HG03025 (cell line): ENCODE measurements around the gene PRKG2.
"Not testable (repeated sequence)": the region's sequence is repeated elsewhere in the genome, so short reads cannot be mapped to it uniquely, and the experiment has no call there.

Experiments
- ATAC-seq: cut with Tn5 transposase; IDR thresholded peaks from one replicate; pipeline ENCODE4 v1.9.1; 2021; ENCODE audit warnings: mild to moderate bottlenecking, moderate library complexity; ENCODE audit not compliant: unreplicated experiment, low FRiP score

PRKG2 gene

DNA sequence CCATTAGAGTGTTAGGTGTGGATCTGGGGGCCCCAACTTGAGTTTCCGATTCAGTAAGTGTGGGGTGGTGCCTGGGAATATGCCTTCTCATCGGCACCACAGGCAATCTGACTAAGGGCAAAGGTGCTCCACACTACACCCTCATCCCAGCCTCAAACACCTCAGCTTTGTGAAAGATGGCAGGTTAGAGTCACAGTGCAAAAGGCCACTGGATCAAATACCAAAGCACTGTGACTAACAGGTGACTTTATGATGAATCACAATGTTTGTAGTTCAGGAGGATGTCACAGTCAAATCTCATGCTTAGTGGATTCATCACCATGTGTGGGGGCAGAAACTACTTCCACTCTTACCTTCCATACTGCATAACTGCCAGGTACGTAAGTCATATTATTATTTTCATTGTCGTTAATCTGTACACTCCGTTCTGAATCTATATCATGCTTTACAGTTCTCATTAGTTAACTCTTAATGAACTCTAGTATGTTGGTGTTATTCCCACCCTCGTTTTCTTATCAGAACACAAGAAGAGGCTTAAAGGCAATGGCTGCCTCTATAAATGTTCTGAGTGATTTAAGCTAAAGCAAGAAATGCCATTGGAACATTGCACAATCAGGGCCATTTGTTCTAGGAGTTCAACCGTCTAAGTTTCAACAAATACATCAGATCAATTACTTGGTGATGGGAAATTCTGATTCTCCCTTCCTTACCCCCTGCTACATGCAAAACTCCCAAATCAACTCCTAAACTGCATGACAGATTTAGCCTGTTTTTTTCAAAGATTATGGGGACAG is 50.2 kb downstream of the PRKG2 start:
- no peak for ATAC-seq

- ATAC-seq, result no peak
These were observed 50.9 kb downstream of the PRKG2 start for GRCh38 chr4:81164126-81164525.

DNA sequence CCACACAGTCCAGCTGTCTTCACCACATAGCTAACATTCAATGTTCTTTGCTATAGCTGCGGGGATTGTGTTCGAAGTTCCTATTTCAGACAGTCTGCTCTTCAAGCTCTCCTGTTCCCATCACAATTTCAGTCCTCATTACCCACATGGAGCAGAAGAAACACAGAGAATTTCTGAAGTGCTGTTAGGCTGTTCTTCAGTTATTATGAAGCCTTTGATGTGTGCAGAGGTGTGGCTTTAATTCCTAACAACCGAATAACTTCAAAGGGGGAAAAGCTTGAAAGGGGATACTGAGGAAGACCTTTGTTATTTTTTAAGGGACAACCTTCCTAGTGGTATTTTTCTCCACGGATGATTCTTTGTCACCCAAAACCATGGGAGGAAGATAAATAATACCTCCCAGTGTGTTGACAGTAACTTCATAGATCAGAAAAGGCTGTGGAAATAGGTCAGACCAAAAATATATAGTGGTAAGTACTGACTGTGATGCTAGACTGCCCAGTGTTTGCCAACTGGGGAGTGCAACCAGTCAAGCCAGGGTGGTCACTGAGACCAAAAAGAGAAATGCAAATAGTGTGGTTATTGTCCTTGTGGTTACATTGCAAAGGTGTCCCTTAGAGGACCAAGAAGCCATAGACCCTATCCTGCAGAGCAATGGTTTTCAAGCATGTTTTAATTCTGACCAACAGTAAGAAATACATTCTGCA is 52.1 kb downstream of the PRKG2 start:
- ATAC-seq, result no peak

DNA sequence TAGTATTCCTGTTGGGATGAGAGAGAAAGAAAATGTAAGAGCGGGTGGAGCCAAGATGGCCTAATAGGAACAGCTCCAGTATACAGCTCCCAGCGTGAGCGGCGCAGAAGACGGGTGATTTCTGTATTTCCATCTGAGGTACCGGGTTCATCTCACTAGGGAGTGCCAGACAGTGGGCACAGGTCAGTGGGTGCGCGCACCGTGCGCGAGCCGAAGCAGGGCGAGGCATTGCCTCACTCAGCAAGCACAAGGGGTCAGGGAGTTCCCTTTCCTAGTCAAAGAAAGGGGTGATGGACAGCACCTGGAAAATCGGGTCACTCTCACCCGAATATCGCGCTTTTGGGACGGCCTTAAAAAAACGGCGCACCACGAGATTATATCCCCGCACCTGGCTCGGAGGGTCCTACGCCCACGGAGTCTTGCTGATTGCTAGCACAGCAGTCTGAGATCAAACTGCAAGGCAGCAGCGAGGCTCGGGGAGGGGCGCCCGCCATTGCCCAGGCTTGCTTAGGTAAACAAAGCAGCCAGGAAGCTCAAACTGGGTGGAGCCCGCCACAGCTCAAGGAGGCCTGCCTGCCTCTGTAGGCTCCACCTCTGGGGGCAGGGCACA is 61.2 kb downstream of the PRKG2 start:
- not testable (repeated sequence) for ATAC-seq

DNA sequence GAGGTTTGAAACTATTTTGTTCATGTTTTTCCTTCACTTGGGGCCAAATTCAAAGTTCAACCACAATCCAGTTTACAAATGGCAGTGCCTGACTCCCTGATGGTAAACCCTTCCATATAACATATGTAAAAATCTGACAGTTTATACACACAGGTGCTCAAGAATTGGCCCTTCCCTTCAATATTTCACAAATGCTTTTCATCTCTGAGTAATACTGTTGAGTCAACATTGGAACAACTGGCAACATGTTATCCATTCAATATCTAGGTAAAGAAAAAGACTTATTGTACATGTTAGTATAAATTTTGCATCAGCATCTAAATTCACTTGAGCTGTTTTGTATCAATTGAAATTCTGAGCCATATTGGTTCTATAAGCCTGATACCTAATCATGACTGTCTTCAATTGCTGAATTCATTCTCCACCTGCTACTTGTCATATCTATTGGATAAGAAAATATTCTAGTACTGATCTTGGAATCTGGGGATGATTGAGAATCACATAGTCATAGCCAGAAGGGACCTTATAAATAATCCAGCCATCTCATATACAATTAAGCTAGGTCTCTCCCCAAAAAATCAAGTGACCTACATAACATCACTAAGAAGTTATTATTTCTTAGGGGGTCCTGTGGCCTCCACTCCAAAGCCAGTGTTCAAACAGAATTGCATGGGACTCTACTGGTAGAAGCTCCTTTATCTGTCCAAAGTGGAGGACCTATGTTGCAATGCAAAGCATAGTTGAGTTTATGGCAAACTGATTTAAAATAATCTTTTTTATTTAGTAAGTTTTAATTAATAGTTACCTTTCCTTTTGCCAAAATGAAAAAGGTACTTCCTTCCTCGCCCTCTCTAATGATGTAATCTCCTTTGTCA is 61.9 kb downstream of the PRKG2 start:
- no peak for ATAC-seq

- no peak for ATAC-seq
These were observed 65.0 kb downstream of the PRKG2 start for GRCh38 chr4:81149976-81150375.

- ATAC-seq, result no peak
These were observed 66.4 kb downstream of the PRKG2 start for GRCh38 chr4:81148576-81148975.

DNA sequence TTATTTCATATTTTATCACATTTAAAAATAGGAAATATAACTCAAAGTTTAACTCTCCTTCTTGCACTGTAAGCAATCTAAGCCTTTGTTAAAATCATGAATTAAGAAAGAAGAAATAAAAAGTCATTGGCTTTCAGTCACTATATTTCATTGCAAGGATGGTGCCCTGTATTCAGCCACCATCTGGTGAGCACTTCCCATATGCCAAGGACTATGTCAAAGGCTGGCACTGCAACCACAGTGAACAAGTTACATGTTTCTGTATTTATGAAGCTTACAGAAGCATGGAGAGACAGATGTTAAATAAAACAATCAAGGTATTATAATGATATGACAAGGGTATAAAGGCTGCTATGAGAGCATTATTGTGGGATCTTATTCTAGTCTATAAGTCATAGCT is 68.6 kb downstream of the PRKG2 start:
- no peak for ATAC-seq

DNA sequence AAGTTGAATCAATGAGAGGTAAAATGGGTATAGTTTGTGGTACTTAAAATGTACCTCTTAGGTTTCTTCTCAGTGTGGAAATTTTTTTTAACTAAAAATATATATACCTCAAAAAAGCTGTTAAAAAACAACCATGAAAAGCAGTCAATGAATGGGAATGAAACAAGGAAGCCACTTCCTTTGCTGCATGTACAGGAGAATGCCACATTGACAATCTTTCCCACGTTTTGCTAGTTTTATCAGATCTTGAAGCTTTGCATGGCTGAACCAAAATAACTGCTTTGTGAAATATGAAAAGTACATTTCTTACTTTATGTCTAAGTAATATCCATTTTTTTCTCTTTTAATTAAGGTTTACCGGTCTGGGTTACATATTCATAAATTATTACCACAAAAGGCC is 71.8 kb downstream of the PRKG2 start:
- no peak for ATAC-seq

- no peak for ATAC-seq
These were observed 72.3 kb downstream of the PRKG2 start for GRCh38 chr4:81142744-81143143.

GRCh38 chr4:81137894-81138293 is 77.1 kb downstream of the PRKG2 start:
- no peak for ATAC-seq

DNA sequence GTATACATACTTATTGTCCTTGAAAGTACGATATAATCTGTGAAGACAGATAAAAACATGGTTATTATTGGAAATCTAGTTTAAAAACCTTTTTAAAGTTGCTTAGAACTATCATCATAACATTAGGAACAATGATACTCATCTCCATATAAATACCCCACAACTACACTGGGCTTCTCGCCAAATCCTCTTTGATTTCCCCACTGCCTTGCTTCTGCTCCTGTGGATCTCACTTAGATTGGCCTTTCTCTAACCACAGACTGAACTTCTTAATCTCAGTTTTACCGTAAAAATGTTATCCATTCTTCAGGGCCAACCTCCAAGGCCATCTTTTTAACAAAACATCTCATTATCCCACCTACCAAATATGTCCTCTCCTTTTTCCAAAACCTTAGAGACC is 77.6 kb downstream of the PRKG2 start:
- ATAC-seq, result no peak

DNA sequence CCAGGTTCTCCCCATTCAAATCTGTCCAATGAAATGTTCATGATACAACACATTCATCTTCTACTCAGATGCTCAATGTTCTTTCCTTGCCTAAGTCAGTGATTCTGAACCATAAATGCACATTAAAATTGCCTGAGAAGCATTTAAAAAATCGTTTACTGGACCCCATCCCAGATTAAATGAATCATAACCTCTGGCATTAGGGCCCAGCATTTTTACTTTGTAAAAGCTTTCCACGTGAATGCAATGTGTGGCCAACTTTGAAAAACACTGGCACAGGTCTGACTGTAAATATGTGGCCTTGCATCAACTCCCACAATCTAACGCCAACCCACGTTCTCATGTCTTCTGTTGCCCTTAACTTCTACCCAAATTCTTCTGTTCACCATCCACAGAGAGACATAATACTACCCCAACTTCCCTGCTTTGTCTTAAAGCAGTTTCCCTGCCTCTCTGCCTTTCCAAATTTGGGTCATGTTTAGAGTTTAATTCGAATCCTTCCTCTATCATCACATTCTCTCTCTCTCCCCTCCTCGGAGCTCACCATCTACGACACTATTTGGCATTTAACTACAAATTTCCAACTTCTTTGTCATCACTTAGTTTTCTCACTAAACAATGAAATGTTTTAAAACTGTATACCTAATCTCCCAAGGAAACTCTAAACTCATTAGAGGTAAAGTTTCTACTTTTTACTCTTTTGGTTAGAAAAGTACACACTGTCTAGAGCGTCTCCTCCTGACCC is 78.7 kb downstream of the PRKG2 start:
- no peak for ATAC-seq

- no peak for ATAC-seq
These were observed 79.5 kb downstream of the PRKG2 start for GRCh38 chr4:81135501-81135900.

GRCh38 chr4:81131563-81131962 is 83.5 kb downstream of the PRKG2 start:
- ATAC-seq, result no peak

DNA sequence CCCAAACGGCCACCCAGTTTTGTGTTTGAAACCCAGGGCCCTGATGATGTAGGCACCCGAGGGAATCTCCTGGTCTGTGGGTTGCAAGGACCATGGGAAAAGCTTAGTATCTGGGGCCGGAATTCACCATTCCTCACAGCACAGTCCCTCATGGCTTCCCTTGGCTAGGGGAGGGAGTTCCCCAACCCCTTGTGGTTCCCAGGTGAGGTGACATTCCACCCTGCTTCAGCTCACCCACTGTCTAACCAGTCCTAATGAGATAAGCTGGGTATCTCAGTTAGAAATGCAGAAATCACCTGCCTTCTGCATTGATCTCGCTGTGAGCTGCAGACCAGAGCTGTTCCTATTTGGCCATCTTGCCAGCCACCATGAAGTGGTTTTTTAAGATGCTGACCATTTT is 84.0 kb downstream of the PRKG2 start:
- ATAC-seq, result no peak

DNA sequence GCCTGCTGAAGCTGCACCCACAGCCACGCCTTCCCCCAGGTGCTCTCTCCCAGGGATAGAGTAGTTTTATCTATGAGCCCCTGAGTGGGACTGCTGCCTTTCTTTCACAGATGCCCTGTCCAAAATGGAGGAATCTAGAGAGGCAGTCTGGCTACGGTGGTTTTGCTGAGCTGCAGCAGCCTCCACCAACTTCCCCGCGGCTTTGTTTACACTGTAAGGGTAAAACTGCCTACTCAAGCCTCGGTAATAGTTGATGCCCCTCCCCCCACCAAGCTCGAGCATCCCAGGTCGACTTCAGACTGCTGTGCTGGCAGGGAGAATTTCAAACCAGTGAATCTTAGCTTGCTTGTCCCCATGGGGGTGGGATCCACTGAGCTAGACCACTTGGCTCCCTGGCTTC is 84.5 kb downstream of the PRKG2 start:
- no peak for ATAC-seq

DNA sequence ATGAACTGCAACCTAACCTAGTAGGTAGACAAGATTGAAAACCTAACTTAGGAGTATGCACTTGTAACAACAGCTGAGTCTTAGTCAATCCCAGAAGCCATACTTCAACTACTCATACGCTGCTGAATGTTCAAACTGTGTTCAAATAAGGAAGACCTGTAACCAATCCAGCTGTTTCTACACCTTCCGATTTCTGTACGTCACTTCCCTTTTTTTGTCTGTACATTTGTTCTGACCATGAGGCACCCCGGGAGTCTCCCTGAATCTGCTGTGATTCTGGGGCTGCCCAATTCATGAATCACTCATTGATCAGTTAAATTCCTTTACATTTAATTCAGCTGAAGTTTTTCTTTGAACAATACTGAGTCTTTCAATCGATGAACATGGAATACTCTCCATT is 95.0 kb downstream of the PRKG2 start:
- no peak for ATAC-seq

GRCh38 chr4:81118086-81118485 is 96.9 kb downstream of the PRKG2 start:
- no peak for ATAC-seq

- no peak for ATAC-seq
These were observed 98.5 kb downstream of the PRKG2 start for GRCh38 chr4:81116566-81116965.
